AG04449 (cell line): ENCODE data around the gene FLT1.

Experiments used
- CTCF ChIA-PET: fragments of 350-600 bp; formaldehyde crosslinking; extraction: SDS; loops from one replicate; lab custom pipeline; 2021; ENCODE audit warnings: antibody characterized with exemption; lab: Yijun Ruan, JAX
- POLR2A ChIA-PET: fragments of 400-600, 350-600 bp; formaldehyde crosslinking; extraction: SDS; loops from one replicate; lab custom pipeline; 2020; ENCODE audit warnings: antibody characterized with exemption, inconsistent platforms; lab: Yijun Ruan, JAX
- DNase-seq: peaks from one replicate; pipeline ENCODE4 v3.0.0-alpha.2; 2010; ENCODE audit warnings: low read depth, low spot score
- H3K4me3 ChIP-seq: 2 replicates; pipeline ENCODE4 v1.5.1; 2011; ENCODE audit warnings: low read depth, mild to moderate bottlenecking, control low read depth, low read length
- CTCF ChIP-seq: IDR thresholded peaks from one replicate; pipeline ENCODE4 v1.5.1; 2011; ENCODE audit warnings: mild to moderate bottlenecking, moderate library complexity, low read length, control low read depth, inconsistent platforms; ENCODE audit not compliant: insufficient read depth; ENCODE audit errors: missing control alignments

FLT1 gene

GRCh38 chr13:28313579-28313978 lies 181.3 kb downstream of the FLT1 start:
- CTCF ChIA-PET, result interaction anchor here (0.9 to 4.2 kb wide), 4 partner anchors 10 to 346 kb away, joined by 3 to 28 read pairs (median 4); partner anchors contain the start of gene POMP

GRCh38 chr13:28306325-28306724 lies 188.6 kb downstream of the FLT1 start:
- H3K4me3 ChIP-seq, result no peak overlapping the region
- no peak for TF ChIP-seq CTCF
- POLR2A ChIA-PET, result no interaction called here
- no peak for DNase-seq
- CTCF ChIA-PET, result interaction anchor here (1.2 kb wide), 1 partner anchor 18 kb away, joined by 4 read pairs; no protein-coding TSS in a partner anchor

More at GRCh38 chr13:28313579-28313978, 181.3 kb downstream of the FLT1 start:
- H3K4me3 ChIP-seq, result no peak overlapping the region
- no peak for DNase-seq
- POLR2A ChIA-PET, result no interaction called here
- TF ChIP-seq CTCF, result peak; percentile 33

GRCh38 chr13:28301839-28302238 lies 193.1 kb downstream of the FLT1 start:
- DNase-seq, result no peak
- CTCF ChIA-PET, result no interaction called here
- no peak for TF ChIP-seq CTCF
- H3K4me3 ChIP-seq, result no peak overlapping the region
- POLR2A ChIA-PET, result no interaction called here

GRCh38 chr13:28299916-28300315 lies 195.0 kb downstream of the FLT1 start:
- no peak for TF ChIP-seq CTCF
- ChIA-PET POLR2A (no interaction called here), CTCF (no interaction called here)
- no peak for DNase-seq
- H3K4me3 ChIP-seq, result no peak overlapping the region

- no peak overlapping the region for H3K4me3 ChIP-seq
- no peak for DNase-seq
- no peak for TF ChIP-seq CTCF
- ChIA-PET POLR2A (no interaction called here), CTCF (no interaction called here)
Observed at GRCh38 chr13:28297341-28297740, 197.6 kb downstream of the FLT1 start.

- no peak overlapping the region for H3K4me3 ChIP-seq
- CTCF ChIA-PET, result no interaction called here
- POLR2A ChIA-PET, result no interaction called here
- no peak for TF ChIP-seq CTCF
- no peak for DNase-seq
Observed at GRCh38 chr13:28286263-28286662, 208.7 kb downstream of the FLT1 start.
